Head of caudate nucleus (tissue), 42 donors: ENCODE measurements around the gene XYLT1.

ENCODE experiments used
- DNase-seq, 42 donors: peaks; one replicate each; pipeline versions ENCODE4 v3.0.0 to v3.0.0-alpha.2; 2020 to 2021; ENCODE audit warnings: mixed read lengths in 7 of 42
- intact Hi-C: fragments of 100-400 bp; cut with DNase I; formaldehyde crosslinking; loops from one replicate; pipeline ENCODE4 v1.15.0; 2022

XYLT1 gene

DNA sequence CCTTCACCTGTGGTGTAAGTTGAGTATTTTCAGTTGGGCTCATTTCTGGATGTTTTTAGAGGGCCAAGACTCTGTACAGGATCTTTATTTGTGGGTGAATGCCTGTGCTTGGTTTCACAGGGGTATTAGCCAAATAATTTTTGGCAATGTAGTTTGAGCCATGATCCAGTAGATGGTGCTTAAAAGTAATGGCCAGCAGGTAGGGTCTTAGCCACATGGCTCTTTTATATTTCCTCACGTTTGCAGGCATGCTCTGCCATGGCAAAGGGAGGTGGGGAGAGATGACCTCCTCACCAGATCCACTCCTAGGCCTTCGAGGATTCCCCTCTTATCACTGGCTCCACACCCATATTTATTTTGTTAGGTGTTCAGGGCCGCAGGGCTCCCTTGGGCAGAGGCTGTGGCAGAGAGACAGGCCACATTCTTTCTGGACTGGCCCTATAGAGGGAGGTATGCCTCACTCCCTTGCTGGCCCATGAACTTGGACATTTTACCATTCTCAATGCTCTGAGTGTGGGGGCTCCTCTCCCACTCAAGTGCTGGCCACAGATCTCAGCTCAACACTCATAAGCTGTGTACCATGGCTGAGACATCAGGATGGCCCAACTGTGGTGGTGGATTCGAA lies 417.1 kb downstream of the XYLT1 start:
- intact Hi-C loops = no loop called here
- DNase-seq = no peak
